Esophagus squamous epithelium (tissue), 4 donors: ENCODE data around the gene TMEM213.

Experiments used
- POLR2A ChIP-seq, 4 donors: fragments of 450-650 bp; IDR thresholded peaks; one replicate each; pipeline ENCODE4 v1.6.1; 2017; ENCODE audit warnings: antibody characterized with exemption in 4 of 4, mild to moderate bottlenecking in 4 of 4, moderate library complexity in 3 of 4
- TF ChIP-seq, protein P1 (sequence below), 6 experiments: fragments of 450-650 bp in 4 of 6; fragments of 200-600 bp in 2 of 6; sonication (generic) in 2 of 6; IDR thresholded peaks; one replicate each; pipeline ENCODE4 v1.5.1; 2016 to 2019; ENCODE audit warnings: antibody characterized with exemption in 6 of 6, mild to moderate bottlenecking in 4 of 6, moderate library complexity in 4 of 6

DNA sequence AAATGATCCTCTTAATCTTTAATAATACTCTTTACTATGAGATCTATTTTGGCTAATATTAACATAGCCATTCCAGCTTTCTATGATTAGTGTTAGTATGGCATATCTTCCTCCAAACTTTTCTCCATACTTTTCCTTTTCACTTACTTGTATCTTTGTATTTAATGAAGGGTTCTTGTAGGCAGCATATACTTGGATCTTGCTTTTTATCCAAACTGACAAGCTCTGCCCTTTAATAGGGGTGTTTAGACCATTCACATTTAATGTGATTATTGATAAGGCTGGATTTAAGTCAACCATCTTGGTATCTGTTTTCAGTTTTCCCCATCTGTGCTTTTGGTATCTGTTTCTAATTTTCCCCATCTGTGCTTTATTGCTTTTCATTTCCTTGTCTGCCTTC is 59.9 kb downstream of the TMEM213 start:
- TF ChIP-seq, protein P1, sequence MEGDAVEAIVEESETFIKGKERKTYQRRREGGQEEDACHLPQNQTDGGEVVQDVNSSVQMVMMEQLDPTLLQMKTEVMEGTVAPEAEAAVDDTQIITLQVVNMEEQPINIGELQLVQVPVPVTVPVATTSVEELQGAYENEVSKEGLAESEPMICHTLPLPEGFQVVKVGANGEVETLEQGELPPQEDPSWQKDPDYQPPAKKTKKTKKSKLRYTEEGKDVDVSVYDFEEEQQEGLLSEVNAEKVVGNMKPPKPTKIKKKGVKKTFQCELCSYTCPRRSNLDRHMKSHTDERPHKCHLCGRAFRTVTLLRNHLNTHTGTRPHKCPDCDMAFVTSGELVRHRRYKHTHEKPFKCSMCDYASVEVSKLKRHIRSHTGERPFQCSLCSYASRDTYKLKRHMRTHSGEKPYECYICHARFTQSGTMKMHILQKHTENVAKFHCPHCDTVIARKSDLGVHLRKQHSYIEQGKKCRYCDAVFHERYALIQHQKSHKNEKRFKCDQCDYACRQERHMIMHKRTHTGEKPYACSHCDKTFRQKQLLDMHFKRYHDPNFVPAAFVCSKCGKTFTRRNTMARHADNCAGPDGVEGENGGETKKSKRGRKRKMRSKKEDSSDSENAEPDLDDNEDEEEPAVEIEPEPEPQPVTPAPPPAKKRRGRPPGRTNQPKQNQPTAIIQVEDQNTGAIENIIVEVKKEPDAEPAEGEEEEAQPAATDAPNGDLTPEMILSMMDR (IDR thresholded peaks at IDR 0.05) = no peak
- no peak for TF ChIP-seq POLR2A (IDR thresholded peaks at IDR 0.05)
